GM18951 (cell line): ENCODE data around the gene TLCD1.
A peak's percentile ranks its signal among the peaks of the same experiment; 100 is the strongest.

Experiments
- POLR2A ChIP-seq: IDR thresholded peaks from 4 replicates; pipeline ENCODE4 v1.6.1; 2011; ENCODE audit warnings: mild to moderate bottlenecking; ENCODE audit not compliant: insufficient read length, insufficient read depth; ENCODE audit errors: extremely low read depth
- in situ Hi-C: fragments of 300-500 bp; cut with MboI; formaldehyde crosslinking; loops from one replicate; pipeline ENCODE4 v1.12.0; 2022; ENCODE audit warnings: low sequenced_read_pairs, mixed read lengths, inconsistent platforms; ENCODE audit not compliant: unreplicated experiment

Gene TLCD1

GRCh38 chr17:28751600-28752366 is 25.8 kb upstream of the TLCD1 start:
- in situ Hi-C loops, result no loop called here
- TF ChIP-seq POLR2A, result no peak

- in situ Hi-C loops, result no loop called here
- peak; percentile 36 for TF ChIP-seq POLR2A
These were observed 24.4 kb upstream of the TLCD1 start for GRCh38 chr17:28750178-28751047.

- TF ChIP-seq POLR2A, result no peak
- in situ Hi-C loops, result no loop called here
These were observed 23.6 kb upstream of the TLCD1 start for GRCh38 chr17:28749516-28750177.

GRCh38 chr17:28748852-28749515 is 23.0 kb upstream of the TLCD1 start:
- in situ Hi-C loops, result no loop called here
- no peak for TF ChIP-seq POLR2A

GRCh38 chr17:28747801-28748750 is 22.0 kb upstream of the TLCD1 start:
- peak; percentile 26 for TF ChIP-seq POLR2A
- in situ Hi-C loops, result no loop called here

- in situ Hi-C loops, result no loop called here
- TF ChIP-seq POLR2A, result no peak
These were observed 21.1 kb upstream of the TLCD1 start for GRCh38 chr17:28747051-28747691.

- in situ Hi-C loops, result no loop called here
- TF ChIP-seq POLR2A, result no peak
These were observed 20.6 kb upstream of the TLCD1 start for GRCh38 chr17:28746611-28747050.

GRCh38 chr17:28745786-28746411 is 19.9 kb upstream of the TLCD1 start:
- in situ Hi-C loops, result no loop called here
- no peak for TF ChIP-seq POLR2A

- in situ Hi-C loops, result no loop called here
- TF ChIP-seq POLR2A, result peak; percentile 44
These were observed 19.1 kb upstream of the TLCD1 start for GRCh38 chr17:28744972-28745785.
